ENCODE measurements around the gene PHLDB2.

The PHLDB2 gene

GRCh38 chr3:111851511-111851954 is 7.5 kb upstream of the PHLDB2 start:
- TF ChIP-seq MAX (IDR thresholded peaks at IDR 0.05; ENCODE audit: low read depth, low read length) (no peak), POLR2A (IDR thresholded peaks at IDR 0.05; ENCODE audit: extremely low read depth, insufficient read length) (no peak), MYC (IDR thresholded peaks at IDR 0.05; ENCODE audit: low read depth, low read length) (no peak)
- TF ChIP-seq, protein P1, sequence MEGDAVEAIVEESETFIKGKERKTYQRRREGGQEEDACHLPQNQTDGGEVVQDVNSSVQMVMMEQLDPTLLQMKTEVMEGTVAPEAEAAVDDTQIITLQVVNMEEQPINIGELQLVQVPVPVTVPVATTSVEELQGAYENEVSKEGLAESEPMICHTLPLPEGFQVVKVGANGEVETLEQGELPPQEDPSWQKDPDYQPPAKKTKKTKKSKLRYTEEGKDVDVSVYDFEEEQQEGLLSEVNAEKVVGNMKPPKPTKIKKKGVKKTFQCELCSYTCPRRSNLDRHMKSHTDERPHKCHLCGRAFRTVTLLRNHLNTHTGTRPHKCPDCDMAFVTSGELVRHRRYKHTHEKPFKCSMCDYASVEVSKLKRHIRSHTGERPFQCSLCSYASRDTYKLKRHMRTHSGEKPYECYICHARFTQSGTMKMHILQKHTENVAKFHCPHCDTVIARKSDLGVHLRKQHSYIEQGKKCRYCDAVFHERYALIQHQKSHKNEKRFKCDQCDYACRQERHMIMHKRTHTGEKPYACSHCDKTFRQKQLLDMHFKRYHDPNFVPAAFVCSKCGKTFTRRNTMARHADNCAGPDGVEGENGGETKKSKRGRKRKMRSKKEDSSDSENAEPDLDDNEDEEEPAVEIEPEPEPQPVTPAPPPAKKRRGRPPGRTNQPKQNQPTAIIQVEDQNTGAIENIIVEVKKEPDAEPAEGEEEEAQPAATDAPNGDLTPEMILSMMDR (IDR thresholded peaks at IDR 0.05; ENCODE audit: low read depth, low read length), result no peak
- DNase-seq (ENCODE audit: low read depth), result no peak
- no peak overlapping the region for H3K4me3 ChIP-seq (ENCODE audit: low read depth, low read length)

DNA sequence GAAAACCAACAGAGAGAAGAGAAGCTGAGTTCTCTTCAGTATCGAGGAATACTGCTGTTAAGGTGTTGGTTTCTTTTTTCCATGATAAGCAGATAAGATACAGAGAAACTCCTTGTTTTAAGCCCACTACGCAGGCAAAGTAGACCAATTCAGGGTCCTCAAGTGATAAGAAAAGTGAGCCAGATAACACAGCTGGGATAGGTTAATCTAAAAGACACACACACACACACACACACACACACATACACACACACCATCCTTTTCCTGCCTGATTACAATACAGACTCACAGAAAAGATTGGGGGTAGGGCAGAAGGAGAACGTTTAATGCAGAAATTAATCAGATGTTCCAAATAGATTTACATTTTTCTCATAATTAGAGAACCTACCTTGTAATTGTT is 6.5 kb upstream of the PHLDB2 start:
- H3K4me3 ChIP-seq (ENCODE audit: low read depth, low read length), result no peak overlapping the region
- TF ChIP-seq MYC (IDR thresholded peaks at IDR 0.05; ENCODE audit: low read depth, low read length) (no peak), POLR2A (IDR thresholded peaks at IDR 0.05; ENCODE audit: extremely low read depth, insufficient read length) (no peak), MAX (IDR thresholded peaks at IDR 0.05; ENCODE audit: low read depth, low read length) (no peak)
- TF ChIP-seq, protein P1 (IDR thresholded peaks at IDR 0.05; ENCODE audit: low read depth, low read length), result no peak
- no peak for DNase-seq (ENCODE audit: low read depth)

GRCh38 chr3:111853068-111853467 is 6.0 kb upstream of the PHLDB2 start:
- TF ChIP-seq MAX (IDR thresholded peaks at IDR 0.05; ENCODE audit: low read depth, low read length) (no peak), POLR2A (IDR thresholded peaks at IDR 0.05; ENCODE audit: extremely low read depth, insufficient read length) (no peak), MYC (IDR thresholded peaks at IDR 0.05; ENCODE audit: low read depth, low read length) (no peak)
- TF ChIP-seq, protein P1 (IDR thresholded peaks at IDR 0.05; ENCODE audit: low read depth, low read length), result no peak
- H3K4me3 ChIP-seq (ENCODE audit: low read depth, low read length), result no peak overlapping the region
- DNase-seq (ENCODE audit: low read depth), result no peak

GRCh38 chr3:111854990-111855389 is 4.1 kb upstream of the PHLDB2 start:
- no peak overlapping the region for H3K4me3 ChIP-seq (ENCODE audit: low read depth, low read length)
- no peak for DNase-seq (ENCODE audit: low read depth)

DNA sequence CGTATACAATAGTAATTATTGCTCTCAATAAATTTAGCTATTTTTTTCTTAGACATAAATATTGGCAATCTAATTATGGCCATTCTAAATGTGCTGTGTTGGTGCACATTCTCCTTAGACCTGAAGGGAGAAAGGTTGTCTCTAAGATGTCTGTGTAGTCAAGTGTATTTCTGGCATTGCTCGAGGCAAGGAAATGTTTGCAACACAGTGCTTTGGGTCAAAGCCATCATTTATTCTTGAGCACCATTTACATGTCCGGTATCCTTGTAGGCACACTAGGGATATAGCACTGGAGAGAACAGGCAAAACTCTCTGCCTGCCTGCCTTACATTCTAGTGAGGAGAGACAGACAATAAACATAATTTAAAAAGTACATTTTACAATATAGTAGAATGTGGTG is 2.6 kb upstream of the PHLDB2 start:
- no peak for DNase-seq (ENCODE audit: low read depth)
- no peak overlapping the region for H3K4me3 ChIP-seq (ENCODE audit: low read depth, low read length)
- TF ChIP-seq, protein P1 (IDR thresholded peaks at IDR 0.05; ENCODE audit: low read depth, low read length), result no peak

More at GRCh38 chr3:111854990-111855389, 4.1 kb upstream of the PHLDB2 start:
- no peak for TF ChIP-seq MAX (IDR thresholded peaks at IDR 0.05; ENCODE audit: low read depth, low read length)
- TF ChIP-seq, protein P1 (IDR thresholded peaks at IDR 0.05; ENCODE audit: low read depth, low read length), result no peak
- no peak for TF ChIP-seq MYC (IDR thresholded peaks at IDR 0.05; ENCODE audit: low read depth, low read length)
- TF ChIP-seq POLR2A (IDR thresholded peaks at IDR 0.05; ENCODE audit: extremely low read depth, insufficient read length), result no peak

GRCh38 chr3:111857474-111857873 is 1.6 kb upstream of the PHLDB2 start:
- DNase-seq (ENCODE audit: low read depth), result no peak
- TF ChIP-seq, protein P1 (IDR thresholded peaks at IDR 0.05; ENCODE audit: low read depth, low read length), result no peak
- TF ChIP-seq MYC (IDR thresholded peaks at IDR 0.05; ENCODE audit: low read depth, low read length) (no peak), POLR2A (IDR thresholded peaks at IDR 0.05; ENCODE audit: extremely low read depth, insufficient read length) (no peak), MAX (IDR thresholded peaks at IDR 0.05; ENCODE audit: low read depth, low read length) (no peak)
- no peak overlapping the region for H3K4me3 ChIP-seq (ENCODE audit: low read depth, low read length)

Measured in NB4 (cell line).